ENCODE results near the gene KIF12.

The KIF12 gene

GRCh38 chr9:114089206-114089840, 9.8 kb downstream of the KIF12 start:
- DNase-seq (ENCODE audit: low read depth), result no peak
- H3K4me3 ChIP-seq (ENCODE audit: low read depth, low read length), result no peak overlapping the region
- TF ChIP-seq, protein P1, sequence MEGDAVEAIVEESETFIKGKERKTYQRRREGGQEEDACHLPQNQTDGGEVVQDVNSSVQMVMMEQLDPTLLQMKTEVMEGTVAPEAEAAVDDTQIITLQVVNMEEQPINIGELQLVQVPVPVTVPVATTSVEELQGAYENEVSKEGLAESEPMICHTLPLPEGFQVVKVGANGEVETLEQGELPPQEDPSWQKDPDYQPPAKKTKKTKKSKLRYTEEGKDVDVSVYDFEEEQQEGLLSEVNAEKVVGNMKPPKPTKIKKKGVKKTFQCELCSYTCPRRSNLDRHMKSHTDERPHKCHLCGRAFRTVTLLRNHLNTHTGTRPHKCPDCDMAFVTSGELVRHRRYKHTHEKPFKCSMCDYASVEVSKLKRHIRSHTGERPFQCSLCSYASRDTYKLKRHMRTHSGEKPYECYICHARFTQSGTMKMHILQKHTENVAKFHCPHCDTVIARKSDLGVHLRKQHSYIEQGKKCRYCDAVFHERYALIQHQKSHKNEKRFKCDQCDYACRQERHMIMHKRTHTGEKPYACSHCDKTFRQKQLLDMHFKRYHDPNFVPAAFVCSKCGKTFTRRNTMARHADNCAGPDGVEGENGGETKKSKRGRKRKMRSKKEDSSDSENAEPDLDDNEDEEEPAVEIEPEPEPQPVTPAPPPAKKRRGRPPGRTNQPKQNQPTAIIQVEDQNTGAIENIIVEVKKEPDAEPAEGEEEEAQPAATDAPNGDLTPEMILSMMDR (conservative IDR thresholded peaks at IDR 0.05; ENCODE audit: low read depth, low read length), result no peak

DNA sequence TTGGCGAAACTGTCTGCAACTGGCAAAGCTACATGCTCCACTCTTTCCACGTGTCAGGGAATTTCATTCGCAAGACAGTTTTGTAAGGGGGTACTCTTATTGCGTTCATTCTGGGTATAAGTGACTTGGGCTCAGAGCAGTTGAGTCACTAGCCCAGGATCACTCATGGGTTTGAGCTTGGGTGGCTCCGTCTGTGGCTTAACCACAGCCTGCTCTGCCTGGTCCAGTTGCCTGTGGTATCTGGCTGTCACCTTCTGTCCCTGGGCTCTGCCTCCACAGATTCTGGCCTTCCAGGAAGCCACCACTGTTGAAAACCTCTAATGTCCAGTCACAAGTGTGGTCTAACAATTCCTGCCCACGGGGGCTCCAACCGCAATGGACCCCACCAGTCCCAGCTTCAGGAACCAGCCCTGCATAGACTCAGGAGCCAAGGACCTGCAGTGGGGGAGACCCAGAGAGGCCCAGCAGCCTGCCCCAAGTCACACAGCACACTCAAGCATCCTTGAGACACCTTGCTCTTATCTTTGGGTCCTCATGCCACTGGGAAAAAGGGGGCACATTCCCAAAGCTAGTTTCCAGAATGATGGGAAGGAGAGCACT, 10.4 kb downstream of the KIF12 start:
- no peak overlapping the region for H3K4me3 ChIP-seq (ENCODE audit: low read depth, low read length)
- TF ChIP-seq, protein P1 (conservative IDR thresholded peaks at IDR 0.05; ENCODE audit: low read depth, low read length), result no peak
- no peak for DNase-seq (ENCODE audit: low read depth)

DNA sequence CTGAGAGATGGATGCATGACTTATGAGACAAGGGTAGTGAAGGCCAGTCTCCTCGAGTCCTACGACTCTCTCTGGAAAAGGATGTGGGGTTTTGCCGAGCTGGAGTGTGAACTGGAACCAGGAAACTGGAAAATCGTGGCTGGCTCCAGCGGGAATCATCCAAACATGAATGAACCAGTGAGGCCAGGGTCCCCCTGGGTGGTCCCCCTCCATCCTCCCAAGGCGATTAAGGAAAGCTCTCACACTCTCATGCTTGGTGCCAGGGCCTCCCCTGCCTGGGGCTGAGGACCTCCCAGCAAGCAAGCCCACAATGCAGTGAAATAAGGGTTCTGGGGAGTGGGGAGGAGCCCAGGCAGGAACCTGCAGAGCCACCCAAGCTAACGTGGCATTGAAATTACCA, 11.4 kb downstream of the KIF12 start:
- H3K4me3 ChIP-seq (ENCODE audit: low read depth, low read length), result no peak overlapping the region
- TF ChIP-seq, protein P1 (conservative IDR thresholded peaks at IDR 0.05; ENCODE audit: low read depth, low read length), result no peak
- no peak for DNase-seq (ENCODE audit: low read depth)

DNA sequence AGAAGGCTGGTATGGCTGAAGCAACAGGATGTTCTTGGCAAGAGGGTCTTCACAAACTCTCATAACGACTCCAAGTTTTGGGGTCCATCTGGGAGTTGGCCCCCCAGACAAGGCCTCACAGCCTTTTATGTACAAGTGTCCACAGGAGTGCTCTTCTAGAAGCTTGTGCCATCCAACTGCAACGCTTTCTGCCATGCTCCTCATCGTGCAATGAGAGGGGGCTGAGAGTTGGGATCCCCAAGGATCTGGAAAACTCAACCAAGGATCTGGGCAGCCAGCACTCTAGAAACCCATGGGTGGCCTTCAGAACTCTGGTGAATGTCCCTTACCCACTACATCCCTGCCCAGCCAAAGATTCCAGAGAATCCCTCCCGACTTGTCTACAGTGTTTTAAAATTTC, 12.5 kb downstream of the KIF12 start:
- H3K4me3 ChIP-seq (ENCODE audit: low read depth, low read length), result no peak overlapping the region
- TF ChIP-seq, protein P1 (conservative IDR thresholded peaks at IDR 0.05; ENCODE audit: low read depth, low read length), result no peak
- no peak for DNase-seq (ENCODE audit: low read depth)

DNA sequence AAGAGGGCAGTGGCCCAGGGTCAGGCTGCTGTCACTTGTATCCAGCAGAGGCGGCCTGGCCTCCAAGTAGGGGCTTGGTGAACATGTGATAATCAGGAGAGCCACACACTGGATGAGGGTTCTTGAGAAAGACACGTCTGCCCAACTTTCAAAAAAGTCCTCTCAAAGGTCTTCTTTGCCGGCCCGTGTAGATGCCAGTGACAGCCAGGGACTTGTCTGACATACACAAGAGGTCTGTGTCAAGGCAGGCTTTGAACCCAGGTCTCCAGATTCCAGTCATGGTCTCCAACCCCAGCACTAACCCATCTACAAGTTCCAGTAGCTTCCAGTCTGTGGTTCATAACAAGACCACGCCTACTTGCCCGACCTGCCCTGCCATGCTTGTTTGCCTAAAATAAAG, 13.1 kb downstream of the KIF12 start:
- H3K4me3 ChIP-seq (ENCODE audit: low read depth, low read length), result no peak overlapping the region
- no peak for DNase-seq (ENCODE audit: low read depth)
- TF ChIP-seq, protein P1 (conservative IDR thresholded peaks at IDR 0.05; ENCODE audit: low read depth, low read length), result no peak

DNA sequence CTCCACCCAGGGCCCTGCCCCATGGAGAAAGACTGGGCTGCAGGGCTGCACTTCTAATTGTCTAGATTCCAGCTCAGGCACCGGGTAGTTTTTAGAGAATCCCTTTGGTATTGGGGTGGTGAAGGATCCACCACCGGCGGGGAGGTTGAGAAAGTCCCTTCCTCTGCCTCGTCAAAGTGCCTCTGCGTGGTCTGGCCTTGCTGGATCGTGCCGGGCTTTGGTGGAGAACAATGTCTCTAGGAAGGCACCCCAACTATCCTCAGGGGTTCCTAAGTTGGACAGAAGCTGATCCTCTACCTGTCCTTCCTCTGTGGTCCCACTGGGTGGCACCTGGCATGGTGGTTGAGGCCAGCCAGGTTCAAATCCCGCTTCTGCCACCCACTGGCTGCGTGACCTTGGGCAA, 13.7 kb downstream of the KIF12 start:
- TF ChIP-seq, protein P1 (conservative IDR thresholded peaks at IDR 0.05; ENCODE audit: low read depth, low read length), result no peak
- no peak overlapping the region for H3K4me3 ChIP-seq (ENCODE audit: low read depth, low read length)
- DNase-seq (ENCODE audit: low read depth), result no peak

All from choroid plexus epithelial cell (primary cell).